Activated CD4-positive, alpha-beta T cell treated with anti-CD3 and anti-CD28 coated beads for 1 hour (primary cell): ENCODE data around the gene TIPRL.
A peak's percentile ranks its signal among the peaks of the same experiment; 100 is the strongest.

Experiments
- DNase-seq: peaks from one replicate; pipeline ENCODE4 v3.0.0-alpha.2; 2020

TIPRL gene

GRCh38 chr1:168217664-168218063 lies 38.9 kb downstream of the TIPRL start:
- no peak for DNase-seq

GRCh38 chr1:168218658-168219057 lies 39.9 kb downstream of the TIPRL start:
- DNase-seq: no peak

GRCh38 chr1:168220470-168220871 lies 41.7 kb downstream of the TIPRL start:
- DNase-seq: no peak

- DNase-seq: no peak
Observed at GRCh38 chr1:168221275-168221674, 42.5 kb downstream of the TIPRL start.

- DNase-seq: no peak
Observed at GRCh38 chr1:168223261-168223660, 44.5 kb downstream of the TIPRL start.

- no peak for DNase-seq
Observed at GRCh38 chr1:168223681-168224540, 45.1 kb downstream of the TIPRL start.

GRCh38 chr1:168224991-168225390 lies 46.2 kb downstream of the TIPRL start:
- DNase-seq: no peak

GRCh38 chr1:168225476-168226190 lies 46.9 kb downstream of the TIPRL start, which contains the start of gene SFT2D2:
SFT2D2 (plus strand) TSS chr1:168226004; CDS start chr1:168226080, 76 bp downstream.
- DNase-seq: peak; percentile 65

GRCh38 chr1:168227620-168228019 lies 48.9 kb downstream of the TIPRL start:
- DNase-seq: no peak

GRCh38 chr1:168229893-168230292 lies 51.1 kb downstream of the TIPRL start:
- DNase-seq: no peak

- DNase-seq: no peak
Observed at GRCh38 chr1:168230709-168231108, 51.9 kb downstream of the TIPRL start.

- DNase-seq: no peak
Observed at GRCh38 chr1:168234846-168235547, 56.2 kb downstream of the TIPRL start.

GRCh38 chr1:168235548-168235885 lies 56.8 kb downstream of the TIPRL start:
- no peak for DNase-seq

GRCh38 chr1:168235937-168236336 lies 57.2 kb downstream of the TIPRL start:
- no peak for DNase-seq

GRCh38 chr1:168236836-168237611 lies 58.3 kb downstream of the TIPRL start:
- no peak for DNase-seq

- DNase-seq: no peak
Observed at GRCh38 chr1:168243198-168243597, 64.4 kb downstream of the TIPRL start.

GRCh38 chr1:168243636-168244212 lies 65.0 kb downstream of the TIPRL start:
- DNase-seq: no peak

- no peak for DNase-seq
Observed at GRCh38 chr1:168245042-168245441, 66.3 kb downstream of the TIPRL start.

GRCh38 chr1:168246506-168246905 lies 67.7 kb downstream of the TIPRL start:
- DNase-seq: no peak
